ENCODE measurements around the gene TMEM163.
"Not testable (repeated sequence)": the region's sequence is repeated elsewhere in the genome, so short reads cannot be mapped to it uniquely, and the experiment has no call there.

The TMEM163 gene

DNA sequence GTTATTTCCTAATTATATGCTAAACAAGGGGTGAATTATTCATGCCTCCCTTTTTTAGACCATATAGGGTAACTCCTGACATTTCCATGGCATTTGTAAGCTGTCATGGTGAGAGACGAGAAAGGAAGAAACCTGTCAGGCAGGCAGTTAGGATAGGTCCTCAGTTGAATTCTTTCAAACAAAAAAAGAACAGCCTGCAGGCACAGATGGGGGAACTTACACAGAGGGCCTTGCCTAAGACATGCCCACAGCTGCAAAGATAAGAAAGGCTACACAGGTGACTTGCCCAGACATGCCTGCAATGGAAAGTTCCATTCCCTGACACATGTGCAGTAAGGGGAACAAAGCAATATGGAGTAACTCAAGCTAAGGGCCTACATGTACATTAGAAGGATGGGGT is 128.1 kb downstream of the TMEM163 start:
- H3K4me3 ChIP-seq (ENCODE audit: low read depth, low read length), result no peak overlapping the region
- H3K4me1 ChIP-seq (ENCODE audit: control insufficient read depth, insufficient read depth, low read length), result no peaks in the 10 kb centered on the region
- TF ChIP-seq ZXDB (tag by site-specific recombination; IDR thresholded peaks at IDR 0.05) (no peak), SETDB1 (IDR thresholded peaks at IDR 0.05; ENCODE audit: insufficient read length, low read length) (peak; percentile 86), TRIM28 (IDR thresholded peaks at IDR 0.05; ENCODE audit: borderline replicate concordance, low read length) (peak; percentile 37; the same call in 1 of the 2 replicates), ZNF292 (tag by site-specific recombination; IDR thresholded peaks at IDR 0.05; ENCODE audit: borderline replicate concordance, low read depth) (no peak), ZNF677 (tag by site-specific recombination; IDR thresholded peaks at IDR 0.05) (peak; percentile 70)
- no peaks in the 10 kb centered on the region for H3K36me3 ChIP-seq (ENCODE audit: control insufficient read depth in 2 of 2, insufficient read depth in 1 of 2, low read length in 2 of 2)
- no peaks in the 10 kb centered on the region for H3K9me3 ChIP-seq (ENCODE audit: control insufficient read depth, insufficient read depth, low read depth, low read length)
- ChIA-PET CTCF (no interaction called here), POLR2A (no interaction called here)
- no peak overlapping the region for H3K27ac ChIP-seq (ENCODE audit: extremely low read depth, low read depth, low read length)

DNA sequence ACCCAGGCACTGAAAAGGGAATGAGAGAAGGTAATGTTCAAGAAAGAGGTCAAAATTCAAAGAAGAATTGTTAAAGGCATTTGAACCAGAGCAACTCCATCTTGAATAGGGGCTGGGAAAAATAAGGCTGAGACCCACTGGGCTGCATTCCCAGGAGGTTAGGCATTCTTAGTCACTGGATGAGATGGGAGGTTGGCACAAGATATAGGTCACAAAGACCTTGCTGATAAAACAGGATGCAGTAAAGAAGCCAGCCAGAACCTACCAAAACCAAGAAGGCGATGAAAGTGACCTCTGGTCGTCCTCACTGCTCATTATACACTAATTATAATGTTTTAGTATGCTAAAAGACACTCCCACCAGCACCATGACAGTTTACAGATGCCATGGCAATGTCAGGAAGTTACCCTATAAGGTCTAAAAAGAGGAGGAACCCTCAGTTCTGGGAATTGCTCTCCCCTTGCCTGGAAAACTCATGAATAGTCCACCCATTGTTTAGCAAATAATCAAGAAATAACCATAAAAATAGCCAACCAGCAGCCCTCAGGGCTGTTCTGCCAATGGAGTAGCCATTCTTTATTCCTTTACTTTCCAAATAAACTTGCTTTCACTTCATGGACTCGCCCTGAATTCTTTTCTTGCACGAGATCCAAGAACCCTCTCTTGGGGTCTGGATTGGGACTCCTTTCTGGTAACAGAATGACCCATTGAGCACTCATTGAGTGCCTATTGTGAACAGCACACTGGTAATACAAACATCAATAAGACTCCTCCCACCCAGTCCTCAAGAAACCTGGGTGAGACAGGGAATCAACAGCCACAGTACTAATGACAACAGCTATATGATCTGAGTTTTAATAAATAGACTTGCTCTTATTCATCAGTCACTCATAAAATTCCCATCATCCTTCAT is 129.4 kb downstream of the TMEM163 start:
- H3K27ac ChIP-seq (ENCODE audit: extremely low read depth, low read depth, low read length); H3K4me1 ChIP-seq (ENCODE audit: control insufficient read depth, insufficient read depth, low read length); H3K9me3 ChIP-seq (ENCODE audit: control insufficient read depth, insufficient read depth, low read depth, low read length); CTCF ChIA-PET; H3K4me3 ChIP-seq (ENCODE audit: low read depth, low read length); H3K36me3 ChIP-seq (ENCODE audit: control insufficient read depth in 2 of 2, insufficient read depth in 1 of 2, low read length in 2 of 2); POLR2A ChIA-PET: not testable (repeated sequence)

DNA sequence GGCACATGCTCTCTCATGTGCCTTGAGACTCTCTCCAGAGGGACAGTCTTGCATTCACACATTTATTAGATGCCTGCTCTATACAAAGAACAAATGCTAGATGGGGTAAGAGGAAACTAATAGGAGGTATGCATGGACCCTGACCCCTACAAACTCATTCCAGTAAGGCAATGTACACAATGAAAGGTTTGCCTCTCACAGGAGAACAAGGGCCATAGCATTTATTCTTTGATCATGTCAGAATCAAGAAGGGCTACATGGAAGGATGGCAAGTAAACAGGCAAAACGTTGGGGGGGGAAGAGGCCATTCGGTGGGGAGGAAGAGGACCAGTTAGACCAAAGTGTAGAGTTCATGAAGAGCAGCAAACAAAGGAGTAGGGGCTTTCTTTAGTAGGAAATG is 130.2 kb downstream of the TMEM163 start:
- Histone ChIP-seq H3K4me1 (ENCODE audit: control insufficient read depth, insufficient read depth, low read length) (no peaks in the 10 kb centered on the region), H3K27ac (ENCODE audit: extremely low read depth, low read depth, low read length) (no peak overlapping the region), H3K36me3 (ENCODE audit: control insufficient read depth in 2 of 2, insufficient read depth in 1 of 2, low read length in 2 of 2) (no peaks in the 10 kb centered on the region), H3K9me3 (ENCODE audit: control insufficient read depth, insufficient read depth, low read depth, low read length) (no peaks in the 10 kb centered on the region), H3K4me3 (ENCODE audit: low read depth, low read length) (no peak overlapping the region)
- POLR2A ChIA-PET, result no interaction called here
- TF ChIP-seq HOXD13 (CRISPR knock-in tag; IDR thresholded peaks at IDR 0.05; ENCODE audit: borderline replicate concordance) (no peak), ZNF626 (tag by site-specific recombination; IDR thresholded peaks at IDR 0.05) (no peak), ZNF623 (tag by site-specific recombination; IDR thresholded peaks at IDR 0.05) (no peak), ZNF366 (tag by site-specific recombination; conservative IDR thresholded peaks at IDR 0.05) (no peak), ZNF140 (tag by site-specific recombination; IDR thresholded peaks at IDR 0.05) (no peak), REPIN1 (tag by site-specific recombination; IDR thresholded peaks at IDR 0.05; ENCODE audit: low read depth) (no peak)
- TF ChIP-seq, protein P1, sequence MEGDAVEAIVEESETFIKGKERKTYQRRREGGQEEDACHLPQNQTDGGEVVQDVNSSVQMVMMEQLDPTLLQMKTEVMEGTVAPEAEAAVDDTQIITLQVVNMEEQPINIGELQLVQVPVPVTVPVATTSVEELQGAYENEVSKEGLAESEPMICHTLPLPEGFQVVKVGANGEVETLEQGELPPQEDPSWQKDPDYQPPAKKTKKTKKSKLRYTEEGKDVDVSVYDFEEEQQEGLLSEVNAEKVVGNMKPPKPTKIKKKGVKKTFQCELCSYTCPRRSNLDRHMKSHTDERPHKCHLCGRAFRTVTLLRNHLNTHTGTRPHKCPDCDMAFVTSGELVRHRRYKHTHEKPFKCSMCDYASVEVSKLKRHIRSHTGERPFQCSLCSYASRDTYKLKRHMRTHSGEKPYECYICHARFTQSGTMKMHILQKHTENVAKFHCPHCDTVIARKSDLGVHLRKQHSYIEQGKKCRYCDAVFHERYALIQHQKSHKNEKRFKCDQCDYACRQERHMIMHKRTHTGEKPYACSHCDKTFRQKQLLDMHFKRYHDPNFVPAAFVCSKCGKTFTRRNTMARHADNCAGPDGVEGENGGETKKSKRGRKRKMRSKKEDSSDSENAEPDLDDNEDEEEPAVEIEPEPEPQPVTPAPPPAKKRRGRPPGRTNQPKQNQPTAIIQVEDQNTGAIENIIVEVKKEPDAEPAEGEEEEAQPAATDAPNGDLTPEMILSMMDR (tag by site-specific recombination; IDR thresholded peaks at IDR 0.05), result no peak
- CTCF ChIA-PET, result no interaction called here

DNA sequence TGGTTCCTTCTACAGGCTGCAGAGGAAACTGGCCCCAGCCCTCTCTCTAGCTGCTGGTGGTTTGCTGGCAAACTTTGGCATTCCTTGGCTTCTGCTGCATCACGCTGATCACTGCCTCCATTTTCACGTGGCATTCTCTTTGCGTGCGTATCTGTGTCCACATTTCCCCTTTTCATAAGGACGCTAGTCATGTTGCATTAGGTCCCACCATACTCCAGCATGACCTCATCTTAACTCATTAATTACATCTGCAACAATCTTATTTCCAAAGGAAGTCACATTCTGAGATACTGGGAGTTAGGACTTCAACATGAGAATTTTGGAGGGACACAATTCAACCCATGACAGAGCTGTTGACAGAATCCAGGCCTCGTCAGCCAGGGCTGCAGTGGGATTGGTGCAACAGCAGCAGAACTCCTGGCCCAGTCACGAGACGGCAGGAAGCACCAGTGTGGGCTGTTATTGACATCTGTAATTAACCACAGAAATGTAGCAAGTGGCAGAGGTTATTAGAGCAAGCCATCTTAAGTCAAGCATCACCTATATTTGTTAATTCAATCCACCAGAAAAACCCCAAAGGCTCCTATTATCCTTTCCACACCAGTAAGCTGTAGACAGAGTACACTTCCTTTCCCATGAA is 132.4 kb downstream of the TMEM163 start:
- CTCF ChIA-PET, result no interaction called here
- Histone ChIP-seq H3K27ac (ENCODE audit: extremely low read depth, low read depth, low read length) (no peak overlapping the region), H3K4me1 (ENCODE audit: control insufficient read depth, insufficient read depth, low read length) (no peaks in the 10 kb centered on the region), H3K36me3 (ENCODE audit: control insufficient read depth in 2 of 2, insufficient read depth in 1 of 2, low read length in 2 of 2) (no peaks in the 10 kb centered on the region), H3K9me3 (ENCODE audit: control insufficient read depth, insufficient read depth, low read depth, low read length) (no peaks in the 10 kb centered on the region), H3K4me3 (ENCODE audit: low read depth, low read length) (no peak overlapping the region)
- POLR2A ChIA-PET, result no interaction called here
- TF ChIP-seq ZNF658 (tag by site-specific recombination; IDR thresholded peaks at IDR 0.05) (no peak), ZNF37A (tag by site-specific recombination; IDR thresholded peaks at IDR 0.05) (no peak), ZNF48 (tag by site-specific recombination; IDR thresholded peaks at IDR 0.05) (no peak), ZNF549 (tag by site-specific recombination; IDR thresholded peaks at IDR 0.05) (no peak), ZNF114 (tag by site-specific recombination; IDR thresholded peaks at IDR 0.05) (no peak), ZNF366 (tag by site-specific recombination; conservative IDR thresholded peaks at IDR 0.05) (no peak), ZSCAN23 (tag by site-specific recombination; IDR thresholded peaks at IDR 0.05) (no peak), REPIN1 (tag by site-specific recombination; IDR thresholded peaks at IDR 0.05; ENCODE audit: low read depth) (no peak), ZNF776 (tag by site-specific recombination; IDR thresholded peaks at IDR 0.05; ENCODE audit: borderline replicate concordance) (no peak)
- TF ChIP-seq, protein P2, sequence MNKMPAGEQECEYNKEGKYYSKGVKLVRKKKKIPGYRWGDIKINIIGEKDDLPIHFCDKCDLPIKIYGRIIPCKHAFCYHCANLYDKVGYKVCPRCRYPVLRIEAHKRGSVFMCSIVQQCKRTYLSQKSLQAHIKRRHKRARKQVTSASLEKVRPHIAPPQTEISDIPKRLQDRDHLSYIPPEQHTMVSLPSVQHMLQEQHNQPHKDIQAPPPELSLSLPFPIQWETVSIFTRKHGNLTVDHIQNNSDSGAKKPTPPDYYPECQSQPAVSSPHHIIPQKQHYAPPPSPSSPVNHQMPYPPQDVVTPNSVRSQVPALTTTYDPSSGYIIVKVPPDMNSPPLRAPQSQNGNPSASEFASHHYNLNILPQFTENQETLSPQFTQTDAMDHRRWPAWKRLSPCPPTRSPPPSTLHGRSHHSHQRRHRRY (tag by site-specific recombination; IDR thresholded peaks at IDR 0.05), result no peak
- TF ChIP-seq, protein P3, sequence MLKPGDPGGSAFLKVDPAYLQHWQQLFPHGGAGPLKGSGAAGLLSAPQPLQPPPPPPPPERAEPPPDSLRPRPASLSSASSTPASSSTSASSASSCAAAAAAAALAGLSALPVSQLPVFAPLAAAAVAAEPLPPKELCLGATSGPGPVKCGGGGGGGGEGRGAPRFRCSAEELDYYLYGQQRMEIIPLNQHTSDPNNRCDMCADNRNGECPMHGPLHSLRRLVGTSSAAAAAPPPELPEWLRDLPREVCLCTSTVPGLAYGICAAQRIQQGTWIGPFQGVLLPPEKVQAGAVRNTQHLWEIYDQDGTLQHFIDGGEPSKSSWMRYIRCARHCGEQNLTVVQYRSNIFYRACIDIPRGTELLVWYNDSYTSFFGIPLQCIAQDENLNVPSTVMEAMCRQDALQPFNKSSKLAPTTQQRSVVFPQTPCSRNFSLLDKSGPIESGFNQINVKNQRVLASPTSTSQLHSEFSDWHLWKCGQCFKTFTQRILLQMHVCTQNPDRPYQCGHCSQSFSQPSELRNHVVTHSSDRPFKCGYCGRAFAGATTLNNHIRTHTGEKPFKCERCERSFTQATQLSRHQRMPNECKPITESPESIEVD (tag by site-specific recombination; IDR thresholded peaks at IDR 0.05), result no peak
